Immature natural killer cell (primary cell): Measurements from ENCODE around the gene FBXW4. TPM values are rescaled to one million over a fixed set of nuclear protein-coding genes. Genes with fewer than 3 reads are reported as not detected.

Experiments used
- DNase-seq, 3 donors: peaks; one replicate each; pipeline ENCODE4 v3.0.0; 2022; ENCODE audit warnings: mixed read lengths in 1 of 3
- H3K27ac Mint-ChIP-seq, 6 donors: one replicate each; pipeline ENCODE4 v1.8.0; 2020; ENCODE audit warnings: mixed read lengths in 6 of 6, mild to moderate bottlenecking in 5 of 6, inconsistent platforms in 4 of 6, moderate library complexity in 3 of 6
- H3K27me3 Mint-ChIP-seq, 3 donors: one replicate each; pipeline ENCODE4 v1.8.0; 2020 to 2021; ENCODE audit warnings: low read depth in 3 of 3, mild to moderate bottlenecking in 3 of 3, mixed read lengths in 3 of 3, moderate library complexity in 3 of 3, inconsistent platforms in 1 of 3
- H3K36me3 Mint-ChIP-seq, 3 donors: one replicate each; pipeline ENCODE4 v1.8.0; 2020; ENCODE audit warnings: mixed read lengths in 3 of 3, inconsistent platforms in 2 of 3, mild to moderate bottlenecking in 2 of 3
- H3K4me1 Mint-ChIP-seq, 2 donors: one replicate each; pipeline ENCODE4 v1.8.0; 2020; ENCODE audit warnings: inconsistent platforms in 2 of 2, mild to moderate bottlenecking in 2 of 2, mixed read lengths in 2 of 2, moderate library complexity in 1 of 2
- H3K4me3 Mint-ChIP-seq, 5 donors: one replicate each; pipeline ENCODE4 v1.8.0; 2020; ENCODE audit warnings: mild to moderate bottlenecking in 5 of 5, mixed read lengths in 5 of 5, inconsistent platforms in 3 of 5, moderate library complexity in 3 of 5
- H3K9me3 Mint-ChIP-seq, 6 donors: one replicate each; pipeline ENCODE4 v1.8.0; 2020; ENCODE audit warnings: mild to moderate bottlenecking in 6 of 6, mixed read lengths in 6 of 6, inconsistent platforms in 4 of 6, moderate library complexity in 3 of 6
- polyA plus RNA-seq, 3 donors: library from polyadenylated mRNA; unstranded; fragments of 300-500 nt; fragmentation: Illumina TruSeq; gene quantifications; one replicate each; pipeline ENCODE4 v1.2.3, GENCODE V29; 2021

FBXW4 gene
- polyA plus RNA-seq, 3 donors from 2014 or later: 3.8 to 9.7 (median 6.1) TPM

DNA sequence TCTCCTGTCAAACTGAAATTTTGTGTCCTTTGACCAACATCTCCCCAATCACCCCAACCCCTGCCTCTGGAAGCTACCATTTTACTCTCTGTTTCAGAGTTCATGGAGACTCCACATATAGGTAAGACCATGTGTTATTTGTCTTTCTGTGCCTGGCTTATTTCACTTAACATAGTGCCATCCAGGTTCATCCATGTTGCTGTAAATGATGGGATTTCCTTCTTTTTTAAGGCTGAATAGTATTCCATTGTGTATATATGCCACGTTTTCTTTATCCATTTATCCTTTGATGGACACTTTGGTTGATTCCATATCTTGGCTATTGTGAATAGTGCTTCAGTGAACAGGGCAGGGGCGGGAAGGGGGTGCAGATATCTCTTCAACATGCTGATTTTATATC, 18.0 kb upstream of the FBXW4 start:
- no peaks in the 10 kb centered on the region for H3K36me3 Mint-ChIP-seq
- no peak overlapping the region for H3K4me3 Mint-ChIP-seq
- no peak for DNase-seq
- no peaks in the 10 kb centered on the region for H3K4me1 Mint-ChIP-seq
- no peaks in the 10 kb centered on the region for H3K9me3 Mint-ChIP-seq
- peaks cover 6 to 7% (median 6%) of the 10 kb centered on the region in 3 donors for H3K27me3 Mint-ChIP-seq
- H3K27ac Mint-ChIP-seq: no peak overlapping the region

DNA sequence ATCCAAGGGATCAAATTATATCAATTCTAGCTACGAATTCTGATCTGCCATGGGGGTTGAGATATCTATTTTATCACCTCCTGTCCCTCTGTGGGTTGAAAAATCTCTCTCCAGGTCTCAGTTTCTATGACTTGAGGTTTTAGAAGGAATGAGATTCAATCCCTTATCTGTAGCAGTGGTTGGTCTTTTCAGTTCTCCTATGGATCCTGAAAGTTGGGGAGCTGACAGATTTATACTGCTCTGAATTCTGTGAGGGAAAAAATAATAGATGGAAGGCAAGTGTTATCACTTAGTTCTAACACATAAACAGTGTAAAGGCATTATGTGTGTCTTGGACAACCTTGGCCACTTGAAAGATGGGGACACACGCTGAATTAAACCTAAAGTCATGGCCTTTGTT, 15.8 kb upstream of the FBXW4 start:
- no peak overlapping the region for H3K27ac Mint-ChIP-seq
- H3K27me3 Mint-ChIP-seq: peaks cover 3 to 12% (median 4%) of the 10 kb centered on the region in 3 donors
- H3K4me1 Mint-ChIP-seq: no peaks in the 10 kb centered on the region
- DNase-seq: no peak
- no peak overlapping the region for H3K4me3 Mint-ChIP-seq
- no peaks in the 10 kb centered on the region for H3K36me3 Mint-ChIP-seq
- no peaks in the 10 kb centered on the region for H3K9me3 Mint-ChIP-seq

DNA sequence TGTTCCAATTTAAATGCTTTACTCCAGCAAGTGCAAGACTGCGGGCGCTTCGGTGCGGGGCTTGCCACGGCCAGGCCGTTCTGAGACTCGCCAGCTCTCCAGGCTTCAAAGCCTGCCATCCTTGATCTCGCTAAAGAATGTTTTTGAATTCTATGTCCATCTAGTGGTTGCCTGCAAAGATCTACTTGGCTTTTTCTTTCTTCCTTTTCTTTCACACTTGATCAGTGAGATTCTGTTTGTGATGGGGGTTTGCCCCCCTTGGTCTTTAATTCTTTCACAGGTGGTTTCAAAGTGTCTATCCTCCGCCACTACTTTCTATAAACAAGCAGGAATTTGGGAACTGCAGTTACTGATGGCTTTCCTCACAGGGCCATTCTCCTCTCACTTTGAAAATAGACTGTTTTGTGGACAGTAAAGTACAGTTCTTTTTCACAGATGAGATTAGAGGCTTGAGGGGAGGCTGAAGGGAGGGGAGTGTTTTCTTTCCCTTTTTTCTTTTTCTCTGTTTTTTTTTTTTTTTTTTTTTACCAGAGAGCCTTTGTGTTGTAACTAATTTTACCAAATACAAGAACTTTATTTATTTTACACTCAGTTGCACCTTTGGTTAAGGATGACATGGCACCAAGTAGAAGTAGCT, 15.2 kb upstream of the FBXW4 start:
- Mint-ChIP-seq H3K4me1 (no peaks in the 10 kb centered on the region), H3K9me3 (no peaks in the 10 kb centered on the region), H3K4me3 (no peak overlapping the region), H3K36me3 (no peaks in the 10 kb centered on the region), H3K27me3 (peaks cover 1 to 10% (median 5%) of the 10 kb centered on the region in 3 donors), H3K27ac (no peak overlapping the region)
- DNase-seq: no peak

DNA sequence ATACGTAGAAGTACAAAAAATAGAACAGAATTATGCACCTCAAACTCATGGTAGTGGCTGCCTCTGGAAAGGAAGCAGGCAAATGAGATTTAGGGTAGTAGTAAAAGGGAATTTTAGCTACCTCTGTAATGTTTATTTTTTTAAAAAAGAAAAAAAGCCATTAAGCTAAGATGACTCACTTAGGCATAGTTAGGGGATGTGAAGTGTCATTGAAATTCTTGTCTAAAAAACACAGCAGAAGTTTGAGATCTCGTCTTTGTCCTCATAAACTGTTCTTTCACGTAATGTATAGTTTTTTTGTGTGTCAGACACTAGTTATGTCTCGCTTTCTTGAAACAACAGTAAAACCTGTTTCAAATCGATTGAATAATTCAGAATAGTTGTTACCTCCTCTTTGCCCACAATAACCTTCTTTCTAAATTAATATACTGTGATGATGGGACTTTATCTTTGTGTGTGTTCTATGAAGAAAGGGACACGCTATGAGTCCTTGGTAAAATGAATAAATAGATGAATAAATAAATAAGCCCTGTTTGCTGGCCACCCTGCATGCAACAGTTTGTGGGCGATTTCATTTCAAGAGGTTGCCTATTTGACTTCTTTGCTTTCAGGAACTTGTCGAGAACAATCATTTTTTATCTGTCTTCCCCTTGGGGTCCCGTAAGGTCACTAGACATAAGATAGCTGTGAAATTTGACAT, 14.5 kb upstream of the FBXW4 start:
- DNase-seq: no peak
- Mint-ChIP-seq H3K27me3 (peaks cover 3 to 10% (median 7%) of the 10 kb centered on the region in 3 donors), H3K9me3 (no peaks in the 10 kb centered on the region), H3K27ac (no peak overlapping the region), H3K4me3 (no peak overlapping the region), H3K4me1 (no peaks in the 10 kb centered on the region), H3K36me3 (no peaks in the 10 kb centered on the region)

DNA sequence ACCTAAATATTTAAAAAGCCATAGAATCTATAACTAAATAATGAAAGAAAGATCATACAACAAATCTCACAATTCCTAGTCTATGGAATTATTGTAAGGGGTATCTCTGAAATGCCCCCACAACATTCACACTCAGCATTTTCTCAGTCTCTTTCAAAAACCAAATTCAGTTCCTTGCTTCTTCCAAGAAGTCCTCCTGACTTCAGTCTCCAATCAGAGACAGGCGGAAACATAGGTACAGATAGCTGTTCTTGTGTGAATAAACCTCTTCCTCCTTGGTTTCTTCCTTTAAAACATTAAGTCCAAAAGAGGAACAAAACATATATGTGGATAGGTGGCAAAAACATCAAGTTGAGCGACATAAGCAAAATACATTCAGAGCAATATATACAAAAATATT, 13.9 kb upstream of the FBXW4 start:
- Mint-ChIP-seq H3K27ac (no peak overlapping the region), H3K36me3 (no peaks in the 10 kb centered on the region), H3K27me3 (peaks cover 4 to 11% (median 10%) of the 10 kb centered on the region in 3 donors), H3K4me1 (no peaks in the 10 kb centered on the region), H3K9me3 (no peaks in the 10 kb centered on the region), H3K4me3 (no peak overlapping the region)
- DNase-seq: no peak

DNA sequence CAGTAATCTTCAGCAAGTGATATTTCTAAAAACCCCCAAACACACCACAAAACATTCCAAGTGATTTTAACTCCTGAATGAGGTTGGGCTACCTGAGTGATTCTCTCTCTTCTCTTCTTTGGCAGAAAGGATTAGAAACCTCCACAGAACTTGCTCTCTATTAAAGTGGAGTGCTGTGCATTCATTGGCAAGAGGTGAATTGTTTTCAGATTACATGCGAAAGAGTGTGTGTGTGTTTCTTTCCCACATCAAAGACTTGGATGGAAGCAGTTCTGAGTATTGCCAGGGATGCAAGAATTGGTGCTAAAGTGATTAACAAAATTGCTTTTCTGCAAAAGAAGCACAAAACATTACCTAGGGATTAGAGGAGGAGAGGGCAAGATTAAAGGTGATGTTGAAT, 13.1 kb upstream of the FBXW4 start:
- DNase-seq: no peak
- Mint-ChIP-seq H3K27me3 (peaks cover 4 to 11% (median 10%) of the 10 kb centered on the region in 3 donors), H3K36me3 (no peaks in the 10 kb centered on the region), H3K4me1 (no peaks in the 10 kb centered on the region), H3K4me3 (no peak overlapping the region), H3K27ac (no peak overlapping the region), H3K9me3 (no peaks in the 10 kb centered on the region)

DNA sequence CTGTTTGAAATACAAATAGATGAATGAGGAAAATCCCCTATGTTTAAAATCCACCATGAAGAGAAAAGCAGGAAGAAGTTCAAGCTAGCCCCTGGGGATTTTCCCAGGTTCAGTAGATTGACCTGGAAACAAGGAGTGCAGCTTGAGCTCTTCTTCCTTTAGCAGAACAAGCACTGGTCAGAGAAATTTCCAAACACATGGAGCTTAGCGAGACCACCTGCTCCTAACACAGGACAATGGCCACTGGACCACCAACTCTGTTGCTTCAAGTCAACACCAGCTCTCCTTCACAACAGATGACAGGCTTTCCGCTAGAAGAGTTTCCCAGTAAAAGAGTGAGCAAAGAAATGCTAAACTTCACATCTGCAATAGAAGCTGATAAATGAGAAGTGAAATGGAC, 9.4 kb upstream of the FBXW4 start:
- H3K4me3 Mint-ChIP-seq: no peak overlapping the region

DNA sequence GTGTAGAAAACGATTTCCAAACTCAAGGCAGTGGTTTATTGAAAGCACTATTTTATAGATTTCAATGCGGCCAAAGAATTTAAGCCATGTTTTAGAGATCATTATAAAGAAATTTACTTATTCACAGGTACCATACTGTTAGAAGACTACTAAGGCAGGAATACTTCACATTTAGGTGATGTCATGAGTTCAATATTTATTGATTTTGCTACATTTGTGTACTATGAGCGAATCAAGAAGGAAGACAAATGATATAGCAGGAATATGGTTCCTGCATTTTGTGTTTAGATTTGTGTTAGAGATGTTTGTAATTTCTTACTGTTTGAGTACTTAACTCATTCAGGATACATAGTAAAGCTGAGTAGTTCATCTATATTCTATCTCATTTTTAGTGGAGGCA, 1.7 kb upstream of the FBXW4 start:
- Mint-ChIP-seq H3K4me3 (peak overlapping the region; percentile 14 to 87 (median 64)), H3K27me3 (peaks cover 4 to 10% (median 9%) of the 10 kb centered on the region in 3 donors), H3K4me1 (peaks cover 18 to 35% of the 10 kb centered on the region in 2 donors), H3K36me3 (peaks cover 0 to 5% (median 0%) of the 10 kb centered on the region in 3 donors), H3K9me3 (no peaks in the 10 kb centered on the region), H3K27ac (peak overlapping the region in 5 of 6 donors; percentile 8 to 68 (median 29))
- no peak for DNase-seq

More for the DNA sequence above, 9.4 kb upstream of the FBXW4 start:
- peaks cover 0 to 5% (median 0%) of the 10 kb centered on the region in 3 donors for H3K36me3 Mint-ChIP-seq
- DNase-seq: no peak
- no peaks in the 10 kb centered on the region for H3K4me1 Mint-ChIP-seq
- H3K27ac Mint-ChIP-seq: no peak overlapping the region
- H3K9me3 Mint-ChIP-seq: no peaks in the 10 kb centered on the region
- peaks cover 4 to 13% (median 10%) of the 10 kb centered on the region in 3 donors for H3K27me3 Mint-ChIP-seq

DNA sequence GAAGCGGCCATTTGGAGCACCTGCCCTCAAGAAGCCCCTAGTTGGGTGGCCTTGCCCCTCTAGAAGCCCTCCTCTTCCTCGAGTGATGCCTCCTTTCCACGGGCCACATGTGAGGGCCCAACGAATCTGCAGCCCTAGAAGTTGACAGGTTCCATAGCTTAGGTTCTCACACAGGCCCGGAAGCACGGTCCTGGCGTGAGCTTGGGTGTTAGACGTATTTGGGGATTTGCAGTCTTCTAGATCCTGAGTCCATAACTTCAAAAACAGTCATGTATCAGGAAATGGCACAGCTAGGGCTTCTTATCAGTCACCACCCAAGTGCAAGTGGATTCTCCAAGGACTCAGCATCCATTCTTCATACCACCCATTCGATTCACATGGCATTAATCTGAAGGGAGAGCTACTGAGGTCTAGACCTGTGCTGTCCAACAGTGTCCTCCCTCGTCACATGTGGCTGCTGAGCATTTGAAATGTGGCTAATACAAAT, 477 bp upstream of the FBXW4 start:
- H3K4me3 Mint-ChIP-seq: peak overlapping the region; percentile 86 to 90 (median 88)
- H3K9me3 Mint-ChIP-seq: no peaks in the 10 kb centered on the region
- peaks cover 4 to 10% (median 9%) of the 10 kb centered on the region in 3 donors for H3K27me3 Mint-ChIP-seq
- H3K36me3 Mint-ChIP-seq: peaks cover 0 to 5% (median 0%) of the 10 kb centered on the region in 3 donors
- H3K27ac Mint-ChIP-seq: peak overlapping the region; percentile 87 to 99 (median 93)
- H3K4me1 Mint-ChIP-seq: peaks cover 30 to 47% of the 10 kb centered on the region in 2 donors
- DNase-seq: no peak

DNA sequence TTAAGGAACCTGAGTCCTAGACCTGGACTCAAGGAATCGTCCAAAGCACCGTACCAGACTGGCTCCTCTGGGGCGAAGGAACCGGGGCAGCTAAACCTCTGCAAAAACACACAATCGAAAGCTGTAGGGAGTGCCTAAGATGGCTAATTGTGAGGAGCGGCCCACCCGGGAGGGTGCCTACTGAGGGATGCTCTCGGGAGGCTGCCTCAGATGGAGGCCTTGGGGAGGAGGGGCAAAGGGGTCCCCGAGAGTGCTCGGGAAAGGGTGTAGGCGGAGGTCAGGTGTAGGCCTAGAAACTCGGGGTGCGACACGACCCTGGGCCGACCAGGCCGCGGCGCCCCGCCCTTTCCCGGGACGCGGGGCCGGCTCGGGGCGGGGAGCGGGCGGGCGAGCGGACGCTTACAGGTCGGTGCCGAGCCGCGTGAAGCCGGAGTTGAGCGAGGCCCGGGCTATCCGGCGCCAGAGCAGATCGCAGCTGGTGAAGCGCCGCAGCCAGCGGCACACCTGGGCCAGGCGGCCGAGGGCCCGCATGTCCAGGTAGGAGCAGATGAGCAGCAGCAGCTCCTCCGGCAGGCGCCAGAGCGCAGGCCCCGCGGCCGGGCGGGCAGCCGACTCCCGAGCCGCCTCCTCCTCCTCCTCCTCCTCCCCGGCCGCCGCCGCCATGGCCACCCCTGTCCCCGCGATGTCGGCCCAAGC, 844 bp downstream of the FBXW4 start:
- Mint-ChIP-seq H3K27me3 (peaks cover 4 to 10% (median 9%) of the 10 kb centered on the region in 3 donors), H3K27ac (peak overlapping the region; percentile 97 to 99 (median 98)), H3K4me3 (peak overlapping the region; percentile 93 to 97 (median 95)), H3K4me1 (peaks cover 41 to 60% of the 10 kb centered on the region in 2 donors), H3K36me3 (no peaks in the 10 kb centered on the region), H3K9me3 (no peaks in the 10 kb centered on the region)
- DNase-seq: peak; percentile 63 to 71 (median 70)

DNA sequence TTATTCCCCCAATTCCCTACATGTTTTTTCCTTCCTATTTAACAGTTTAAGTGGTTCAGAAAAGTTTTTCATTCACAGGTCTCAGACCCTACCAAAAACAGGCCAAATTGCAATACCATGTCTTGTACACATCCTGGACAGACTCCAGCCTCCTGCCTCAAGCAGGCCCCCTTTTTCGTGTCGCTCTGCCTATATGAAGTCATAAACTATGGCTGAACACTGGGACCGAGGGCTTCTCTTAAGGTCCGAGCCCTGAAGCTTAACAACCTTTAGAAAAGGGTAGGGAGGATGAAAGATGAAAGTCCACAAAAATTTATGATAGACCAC, 1.4 kb downstream of the FBXW4 start:
- Mint-ChIP-seq H3K4me1 (peaks cover 42 to 65% of the 10 kb centered on the region in 2 donors), H3K4me3 (peak overlapping the region; percentile 93 to 97 (median 95)), H3K9me3 (no peaks in the 10 kb centered on the region), H3K27me3 (peaks cover 4 to 10% (median 9%) of the 10 kb centered on the region in 3 donors), H3K27ac (peak overlapping the region; percentile 97 to 99 (median 98)), H3K36me3 (peaks cover 0 to under 1% (median 0%) of the 10 kb centered on the region in 3 donors)
- no peak for DNase-seq

DNA sequence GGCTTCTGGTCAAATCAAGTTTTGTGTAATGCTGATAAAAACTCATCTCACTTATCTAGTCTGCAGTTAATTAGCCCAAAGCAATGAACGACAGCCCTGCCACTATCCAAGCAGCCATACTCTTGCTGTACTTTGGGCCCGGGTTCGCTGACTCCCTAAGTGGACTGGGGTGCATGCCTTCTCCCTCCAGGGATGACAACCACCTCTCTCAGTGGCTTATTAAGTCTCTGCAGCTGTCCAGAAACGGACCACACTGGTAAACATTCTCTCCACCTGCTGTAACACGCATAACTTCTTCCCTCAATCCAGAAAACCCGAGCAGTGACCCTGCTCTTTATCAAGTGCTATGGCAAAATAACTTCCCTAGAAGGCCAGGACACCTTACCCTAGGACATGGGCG, 3.9 kb downstream of the FBXW4 start:
- peak overlapping the region in 5 of 6 donors; percentile 1 to 70 (median 59) for H3K27ac Mint-ChIP-seq
- no peak overlapping the region for H3K4me3 Mint-ChIP-seq
- H3K9me3 Mint-ChIP-seq: no peaks in the 10 kb centered on the region
- H3K4me1 Mint-ChIP-seq: peaks cover 58 to 83% of the 10 kb centered on the region in 2 donors
- peaks cover 0 to 11% (median 10%) of the 10 kb centered on the region in 3 donors for H3K36me3 Mint-ChIP-seq
- peaks cover 7 to 10% (median 9%) of the 10 kb centered on the region in 3 donors for H3K27me3 Mint-ChIP-seq
- no peak for DNase-seq

DNA sequence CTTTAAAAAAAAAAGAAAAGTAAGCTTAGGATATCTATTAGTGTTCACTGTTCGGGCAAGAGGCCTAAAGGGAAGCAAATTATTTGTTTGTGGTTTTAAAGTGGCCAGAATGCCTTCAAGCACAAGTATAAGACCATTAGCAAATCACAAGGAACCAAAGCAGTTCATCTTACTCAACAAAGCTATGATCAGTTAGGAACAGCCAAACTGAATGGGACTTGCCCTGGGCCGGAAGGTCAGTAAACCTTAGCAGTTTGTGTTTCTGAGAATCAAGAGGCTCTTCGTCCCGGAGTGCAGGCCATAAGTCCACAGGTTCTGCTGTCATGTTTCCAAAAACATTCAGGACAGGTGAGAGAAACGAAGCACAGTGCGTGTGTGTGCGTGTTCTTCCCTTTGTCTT, 4.5 kb downstream of the FBXW4 start:
- H3K27me3 Mint-ChIP-seq: peaks cover 7 to 9% (median 8%) of the 10 kb centered on the region in 3 donors
- peak overlapping the region in 4 of 6 donors; percentile 12 to 55 (median 52) for H3K27ac Mint-ChIP-seq
- H3K9me3 Mint-ChIP-seq: no peaks in the 10 kb centered on the region
- H3K4me3 Mint-ChIP-seq: no peak overlapping the region
- peaks cover 0 to 11% (median 10%) of the 10 kb centered on the region in 3 donors for H3K36me3 Mint-ChIP-seq
- no peak for DNase-seq
- peaks cover 56 to 86% of the 10 kb centered on the region in 2 donors for H3K4me1 Mint-ChIP-seq
